Esophagus muscularis mucosa (tissue), 4 donors: ENCODE measurements around the gene FHL1. TPM values are rescaled to one million over a fixed set of nuclear protein-coding genes. Genes with fewer than 3 reads are reported as not detected.

ENCODE experiments used
- DNase-seq: peaks from one replicate; pipeline ENCODE4 v3.0.0-alpha.2; 2017; ENCODE audit errors: extremely low spot score
- H3K27ac ChIP-seq, 4 donors: fragments of 200-600 bp; sonication (generic); replicated peaks in 1 of 4; 1 replicate in 3 of 4; 2 replicates in 1 of 4; pipeline ENCODE4 v1.5.1; 2016 to 2019; ENCODE audit warnings: mild to moderate bottlenecking in 1 of 4
- H3K27me3 ChIP-seq, 4 donors: fragments of 200-600 bp; sonication (generic); one replicate each; pipeline versions ENCODE4 v1.5.1 to v1.6.0; 2016 to 2019
- H3K36me3 ChIP-seq, 4 donors: fragments of 200-600 bp; sonication (generic); one replicate each; pipeline ENCODE4 v1.5.1; 2016 to 2019
- H3K4me1 ChIP-seq, 4 donors: fragments of 200-600 bp; sonication (generic); one replicate each; pipeline ENCODE4 v1.5.1; 2016 to 2019
- H3K4me3 ChIP-seq, 4 donors: fragments of 200-600 bp; sonication (generic); 1 replicate in 2 of 4; 2 replicates in 2 of 4; pipeline ENCODE4 v1.5.1; 2016 to 2019; ENCODE audit warnings: mild to moderate bottlenecking in 4 of 4, moderate library complexity in 1 of 4
- H3K9me3 ChIP-seq, 4 donors: fragments of 200-600 bp; sonication (generic); 1 replicate in 3 of 4; 2 replicates in 1 of 4; pipeline ENCODE4 v1.5.1; 2016 to 2019
- CTCF ChIP-seq, 3 experiments: fragments of 200-600 bp in 2 of 3; fragments of 450-650 bp in 1 of 3; sonication (generic) in 2 of 3; IDR thresholded peaks; one replicate each; pipeline ENCODE4 v1.5.1; 2017 to 2019; ENCODE audit warnings: antibody characterized with exemption in 3 of 3, mild to moderate bottlenecking in 2 of 3, moderate library complexity in 1 of 3
- EP300 ChIP-seq: sonication (generic); formaldehyde crosslinking; IDR thresholded peaks from one replicate; pipeline ENCODE4 v1.6.1; 2017; ENCODE audit warnings: antibody characterized with exemption
- POLR2A ChIP-seq: fragments of 450-650 bp; IDR thresholded peaks from one replicate; pipeline ENCODE4 v1.6.1; 2017; ENCODE audit warnings: antibody characterized with exemption, moderate library complexity, mild to moderate bottlenecking, low read depth
- POLR2AphosphoS5 ChIP-seq, 2 donors: sonication (generic); formaldehyde crosslinking; IDR thresholded peaks; one replicate each; pipeline ENCODE4 v1.6.1; 2017; ENCODE audit warnings: antibody characterized with exemption in 2 of 2
- WGBS: methylation state at CpG from one replicate; pipeline ENCODE4 v1.1.5; 2018; 5-methylcytosine and 5-hydroxymethylcytosine counted together
- intact Hi-C: fragments of 100-400 bp; cut with DNase I; formaldehyde crosslinking; loops from one replicate; pipeline ENCODE4 v1.15.1; 2023
- total RNA-seq, 4 donors: library from RNA; depleted of rRNA; stranded (reverse); fragments of >200 nt; gene quantifications; one replicate each; pipeline versions ENCODE4 v1.1.0 to v1.2.1, GENCODE V29; 2016

FHL1 gene
- total RNA-seq, 4 donors from 2014 or later = 2,189 to 3,092 (median 2,823) TPM

- Histone ChIP-seq H3K4me3 (no peak overlapping the region), H3K9me3 (no peaks in the 10 kb centered on the region), H3K36me3 (no peaks in the 10 kb centered on the region), H3K27me3 (no peaks in the 10 kb centered on the region), H3K27ac (peak overlapping the region; percentile 14 to 54 (median 46)), H3K4me1 (peaks cover 2 to 36% (median 17%) of the 10 kb centered on the region in 4 donors)
- no peak for DNase-seq
- intact Hi-C loops = no loop called here
- WGBS = 69% methylated on average over 2 of the region's 2 CpGs
- no peak for TF ChIP-seq CTCF (IDR thresholded peaks at IDR 0.05)
- TF ChIP-seq POLR2A = no peak
- no peak for TF ChIP-seq POLR2AphosphoS5 (IDR thresholded peaks at IDR 0.05)
- no peak for TF ChIP-seq EP300
Observed at GRCh38 chrX:136122207-136122606, 25.1 kb upstream of the FHL1 start.

DNA sequence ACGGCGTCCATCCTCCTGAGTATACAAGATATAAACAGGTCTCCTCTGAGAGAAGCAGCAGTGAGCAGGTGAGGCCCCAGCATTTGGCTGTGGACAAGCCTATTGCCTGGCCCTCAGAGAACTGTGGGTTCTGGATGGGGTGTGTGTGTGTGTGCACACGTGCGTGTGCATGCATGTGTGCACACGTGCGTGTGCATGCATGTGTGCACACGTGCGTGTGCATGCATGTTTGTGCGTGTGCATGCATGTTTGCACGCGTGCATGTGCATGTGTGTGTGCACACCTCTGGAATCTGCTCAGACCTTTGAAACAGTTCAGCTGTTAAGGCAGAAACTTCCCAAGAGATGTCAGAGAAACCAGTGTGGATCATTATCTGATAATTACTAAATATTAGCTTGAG is 22.2 kb upstream of the FHL1 start:
- Histone ChIP-seq H3K27ac (peak overlapping the region in 3 of 4 donors; percentile 79 to 82 (median 81)), H3K27me3 (no peaks in the 10 kb centered on the region), H3K9me3 (no peaks in the 10 kb centered on the region), H3K4me1 (peaks cover 4 to 40% (median 22%) of the 10 kb centered on the region in 4 donors), H3K4me3 (no peak overlapping the region), H3K36me3 (no peaks in the 10 kb centered on the region)
- intact Hi-C loops = no loop called here
- no peak for DNase-seq
- 79% methylated on average over 11 of the region's 11 CpGs for WGBS
- TF ChIP-seq POLR2AphosphoS5 (IDR thresholded peaks at IDR 0.05) (no peak), POLR2A (no peak), EP300 (no peak), CTCF (IDR thresholded peaks at IDR 0.05) (no peak)

DNA sequence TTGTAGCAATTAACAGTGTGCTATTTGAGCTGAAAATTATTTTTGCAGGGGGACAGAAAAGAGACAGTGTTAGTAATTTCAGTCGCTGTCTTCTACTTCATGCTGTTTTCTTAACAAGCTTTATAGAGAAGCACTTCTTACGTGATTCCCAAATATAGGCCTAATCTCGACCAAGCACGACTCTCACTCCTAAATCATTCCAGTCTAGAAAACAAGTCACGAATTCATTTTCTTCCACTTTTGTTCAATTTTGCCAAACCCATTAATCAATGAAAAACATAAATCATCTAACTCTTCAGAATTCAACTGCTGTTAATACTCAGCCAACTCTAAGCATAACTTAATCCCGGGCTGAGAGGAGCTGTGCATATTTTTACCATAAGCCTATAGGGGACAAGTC is 21.0 kb upstream of the FHL1 start:
- H3K36me3 ChIP-seq = no peaks in the 10 kb centered on the region
- intact Hi-C loops = no loop called here
- TF ChIP-seq POLR2AphosphoS5 (IDR thresholded peaks at IDR 0.05) = no peak
- H3K27me3 ChIP-seq = no peaks in the 10 kb centered on the region
- peaks cover 4 to 45% (median 26%) of the 10 kb centered on the region in 4 donors for H3K4me1 ChIP-seq
- WGBS = 47% methylated on average over 6 of the region's 6 CpGs
- no peak for DNase-seq
- H3K9me3 ChIP-seq = no peaks in the 10 kb centered on the region
- no peak overlapping the region for H3K4me3 ChIP-seq
- peak overlapping the region; percentile 73 to 82 (median 80) for H3K27ac ChIP-seq

GRCh38 chrX:136126872-136127406 is 20.4 kb upstream of the FHL1 start:
- H3K4me3 ChIP-seq = no peak overlapping the region
- no peak for DNase-seq
- TF ChIP-seq POLR2AphosphoS5 (IDR thresholded peaks at IDR 0.05) (peak in 1 of 2 donors; percentile 42), EP300 (no peak)

DNA sequence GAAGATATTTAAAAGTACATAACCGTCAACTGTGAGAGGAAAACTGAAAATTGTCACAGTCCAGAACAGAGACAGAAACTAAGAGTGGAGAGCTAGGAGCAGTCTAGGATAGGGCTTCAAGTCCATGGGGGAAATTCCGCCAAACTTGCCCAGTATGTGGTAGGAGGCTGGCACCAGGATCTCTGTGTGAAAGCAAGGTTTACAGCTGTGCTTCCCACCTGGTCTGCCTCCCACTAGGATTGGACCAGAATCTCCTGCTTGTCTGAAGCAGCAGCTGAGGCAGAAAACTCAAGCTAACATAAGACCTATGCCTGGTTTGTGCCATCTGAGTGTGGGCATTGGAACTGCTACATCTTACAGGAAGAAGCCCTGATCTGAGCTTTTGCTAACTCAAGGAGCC is 18.6 kb upstream of the FHL1 start:
- Histone ChIP-seq H3K9me3 (no peaks in the 10 kb centered on the region), H3K27me3 (no peaks in the 10 kb centered on the region), H3K36me3 (no peaks in the 10 kb centered on the region), H3K27ac (peak overlapping the region in 2 of 4 donors; percentile 18 to 33), H3K4me1 (peaks cover 4 to 27% (median 16%) of the 10 kb centered on the region in 4 donors), H3K4me3 (no peak overlapping the region)
- TF ChIP-seq POLR2AphosphoS5 (IDR thresholded peaks at IDR 0.05) (no peak), POLR2A (no peak), EP300 (no peak)
- WGBS = 93% methylated on average over 2 of the region's 2 CpGs
- DNase-seq = no peak
- intact Hi-C loops = no loop called here

More at GRCh38 chrX:136126872-136127406, 20.4 kb upstream of the FHL1 start:
- Histone ChIP-seq H3K4me1 (peaks cover 4 to 41% (median 21%) of the 10 kb centered on the region in 4 donors), H3K9me3 (no peaks in the 10 kb centered on the region), H3K27ac (peak overlapping the region; percentile 73 to 82 (median 80)), H3K27me3 (no peaks in the 10 kb centered on the region), H3K36me3 (no peaks in the 10 kb centered on the region)
- WGBS = 53% methylated on average over 3 of the region's 3 CpGs
- intact Hi-C loops = no loop called here

DNA sequence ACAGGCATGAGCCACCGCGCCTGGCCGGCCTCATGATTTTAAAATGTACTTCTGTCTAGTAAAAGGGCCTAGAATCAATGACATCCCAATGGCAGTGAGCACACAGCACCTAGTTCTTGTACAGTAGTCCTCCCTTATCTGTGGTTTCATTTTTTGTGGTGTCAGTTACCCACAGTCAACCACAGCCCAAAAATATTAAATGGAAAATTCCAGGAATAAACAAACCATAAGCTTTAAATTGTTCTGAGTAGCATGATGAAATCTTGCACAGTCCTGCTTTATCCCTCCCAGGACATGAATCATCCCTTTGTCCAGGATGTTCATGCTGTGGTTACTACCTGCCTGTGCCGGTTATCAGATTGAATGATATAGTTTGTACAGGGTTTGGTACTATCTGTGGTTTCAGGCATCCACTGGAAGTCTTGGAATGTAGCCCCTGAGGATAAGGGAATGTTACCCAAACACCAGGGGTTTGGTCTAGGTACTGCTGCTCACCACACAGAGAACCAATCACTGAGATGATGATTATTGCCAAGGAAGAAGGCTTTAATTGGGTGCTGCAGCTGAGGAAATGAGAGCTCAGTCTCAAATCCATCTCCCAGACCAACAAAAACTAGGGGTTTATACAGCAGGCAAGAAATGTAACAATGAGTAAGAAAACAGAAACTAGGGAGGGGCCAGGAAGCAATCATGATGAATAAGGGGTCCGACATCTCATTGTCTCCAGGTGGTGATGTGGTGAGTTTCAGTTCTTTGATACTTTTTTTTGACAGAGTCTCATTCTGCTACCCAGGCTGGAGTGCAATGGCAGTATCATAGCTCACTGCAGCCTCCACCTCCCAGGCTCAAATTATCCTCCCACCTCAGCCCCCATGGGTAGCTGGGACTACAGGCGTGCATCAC is 16.2 kb upstream of the FHL1 start:
- 75% methylated on average over 6 of the region's 6 CpGs for WGBS
- intact Hi-C loops = no loop called here
- peak in 1 of 2 donors; percentile 14 for TF ChIP-seq POLR2AphosphoS5 (IDR thresholded peaks at IDR 0.05)
- no peak for TF ChIP-seq EP300
- no peaks in the 10 kb centered on the region for H3K36me3 ChIP-seq
- H3K27me3 ChIP-seq = no peaks in the 10 kb centered on the region
- H3K4me1 ChIP-seq = peaks cover 4 to 25% (median 16%) of the 10 kb centered on the region in 4 donors
- no peaks in the 10 kb centered on the region for H3K9me3 ChIP-seq
- H3K4me3 ChIP-seq = no peak overlapping the region
- H3K27ac ChIP-seq = peak overlapping the region; percentile 31 to 47 (median 44)
- DNase-seq = no peak
